Heart right ventricle (tissue), 16 donors: ENCODE measurements around the gene FZD8. TPM values are rescaled to one million over a fixed set of nuclear protein-coding genes. Genes with fewer than 3 reads are reported as not detected.

Source experiments
- ATAC-seq, 8 donors: fragments of 200-7000 bp; cut with Tn5 transposase; one replicate each; pipeline ENCODE4 v1.9.1; 2020; ENCODE audit warnings: mild to moderate bottlenecking in 8 of 8, moderate library complexity in 8 of 8, moderate number of reproducible peaks in 1 of 8
- DNase-seq, 2 donors: peaks; one replicate each; pipeline ENCODE4 v3.0.0-alpha.2; 2020
- H3K27ac ChIP-seq, 10 donors: fragments of 200-600 bp; sonication (generic) in 2 of 10; one replicate each; pipeline versions ENCODE4 v1.5.0 to v1.8.0; 2020 to 2022; ENCODE audit warnings: mild to moderate bottlenecking in 3 of 10
- H3K27me3 ChIP-seq, 7 donors: fragments of 200-600 bp; one replicate each; pipeline ENCODE4 v1.8.0; 2021 to 2022; ENCODE audit warnings: mild to moderate bottlenecking in 2 of 7
- H3K36me3 ChIP-seq, 9 donors: fragments of 200-600 bp; sonication (generic) in 1 of 9; one replicate each; pipeline versions ENCODE4 v1.5.0 to v1.8.0; 2020 to 2022; ENCODE audit warnings: mild to moderate bottlenecking in 2 of 9
- H3K4me1 ChIP-seq, 9 donors: fragments of 200-600 bp; sonication (generic) in 1 of 9; one replicate each; pipeline versions ENCODE4 v1.5.0 to v1.8.0; 2020 to 2022; ENCODE audit warnings: mild to moderate bottlenecking in 4 of 9
- H3K4me3 ChIP-seq, 10 donors: fragments of 200-600 bp; sonication (generic) in 2 of 10; one replicate each; pipeline versions ENCODE4 v1.5.0 to v1.8.0; 2020 to 2022; ENCODE audit warnings: mild to moderate bottlenecking in 7 of 10, moderate library complexity in 2 of 10
- H3K9me3 ChIP-seq, 11 donors: fragments of 200-600 bp in 10 of 11; sonication (generic) in 2 of 11; one replicate each; pipeline versions ENCODE4 v1.5.0 to v1.8.0; 2013 to 2022; ENCODE audit warnings: mild to moderate bottlenecking in 2 of 11, control low read depth in 1 of 11, moderate library complexity in 1 of 11
- WGBS, 2 donors: extraction: QIAGEN DNeasy Blood & Tissue Kit; methylation state at CpG; one replicate each; pipeline ENCODE4 v1.1.7; 2013; ENCODE audit warnings: inconsistent platforms in 1 of 2; 5-methylcytosine and 5-hydroxymethylcytosine counted together
- intact Hi-C, 10 donors: fragments of 100-400 bp; cut with DNase I; formaldehyde crosslinking; loops; one replicate each; pipeline versions ENCODE4 v1.11.1 to v1.14.2; 2022
- polyA plus RNA-seq, 2 donors: library from polyadenylated mRNA; stranded (reverse); fragments of 200-250 nt; gene quantifications; one replicate each; pipeline ENCODE4 v1.2.3, GENCODE V29; 2013
- total RNA-seq, 10 donors: library from RNA; stranded (reverse); fragmentation: NEBNext Ultra II Directional in 3 of 10; extraction: Animal tissue kit (Norgen Biotek cat#: 25700) in 3 of 10; gene quantifications; one replicate each; pipeline versions ENCODE4 v1.2.1 to v1.2.4, GENCODE V29; 2021 to 2023
- TF ChIP-seq, protein P1 (sequence below), 9 donors: fragments of 200-600 bp; sonication (generic) in 2 of 9; IDR thresholded peaks; one replicate each; pipeline versions ENCODE4 v1.5.0 to v1.8.0; 2021 to 2022; ENCODE audit warnings: antibody characterized with exemption in 9 of 9, mild to moderate bottlenecking in 5 of 9, moderate library complexity in 1 of 9
- donor health status: Arrhythmogenic right ventricular cardiomyopathy.
- donor health status: ischemic (EF 13 %, LVEDD 7.1; RV severe dilation, severe dysfunction).
- donor health status: healthy with polysubstance abuse.
- donor health status: DM: no; HTN: yes; CAD: no.
- donor health status: DM: no; HTN: no; CAD: no.
- donor health status: ischemic (EF 25% LVEDD 6.9; RV normal size, moderate dysfunction).
- donor health status: ischemic (EF 25% LVEDD 5.7; RV mildly dilated, moderate dysfunction).
- donor health status: healthy.
- donor health status: DM: yes; HTN: yes; CAD: no.
- donor health status: Ischemic cardiomyopathy.
- donor health status: ischemic (EF 35%, LVEDD 5.7; RV mildly dilated, moderate dysfunction).
- donor health status: nonischemic (EF 11% LVEDD 7.7; RV severe dilation, severe dysfunction).
- donor health status: DM: yes; HTN: yes; CAD: no.
- donor health status: PGD.
- donor health status: ischemic (EF 29% LVEDD 5.4; RV normal size, mild dysfunction).
- donor health status: nonischemic (EF 23%, LVEDD 6.1; RV moderate dilation, normal function).

The FZD8 gene
- total and polyA plus RNA-seq, 12 donors: 1.7 to 19.5 (median 5.9) TPM

DNA sequence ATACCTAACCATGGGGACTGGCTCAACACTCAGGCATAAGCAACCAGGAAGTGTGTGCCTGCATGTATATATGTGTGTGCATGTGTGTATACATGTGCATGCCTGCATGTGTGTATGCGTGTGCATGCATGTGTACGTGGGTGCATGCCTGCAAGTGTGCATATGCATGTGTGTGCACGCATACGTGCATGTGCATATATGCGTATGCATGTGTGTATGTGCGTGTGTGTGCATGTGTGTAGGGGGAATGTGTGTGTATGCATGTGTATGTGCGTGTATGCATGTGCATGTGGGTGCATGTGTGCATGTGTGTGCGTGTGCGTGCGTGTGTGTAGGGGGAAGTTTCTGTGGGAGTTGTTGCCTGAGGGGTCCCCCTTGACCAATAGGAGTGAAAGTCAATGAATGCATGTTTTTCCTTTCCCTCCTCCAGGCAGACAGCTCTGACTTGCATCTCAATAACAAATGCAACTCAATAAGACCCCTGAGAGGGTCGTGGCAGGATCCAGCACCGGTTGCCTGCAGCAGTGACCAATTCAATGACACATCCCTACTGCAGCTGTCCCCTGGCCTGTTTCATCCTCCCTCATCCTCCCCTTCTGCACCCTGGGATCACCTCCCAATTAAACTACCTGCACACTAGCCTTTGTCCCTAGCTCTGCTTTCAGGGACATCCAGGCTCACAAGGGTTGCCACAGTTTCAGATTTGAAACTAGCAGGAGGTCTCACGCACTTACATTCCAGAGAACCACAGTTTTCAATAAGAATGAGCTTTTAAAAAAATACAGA is 27.0 kb upstream of the FZD8 start:
- no peaks in the 10 kb centered on the region for H3K4me1 ChIP-seq
- ATAC-seq (no peak), DNase-seq (no peak)
- TF ChIP-seq, protein P1, sequence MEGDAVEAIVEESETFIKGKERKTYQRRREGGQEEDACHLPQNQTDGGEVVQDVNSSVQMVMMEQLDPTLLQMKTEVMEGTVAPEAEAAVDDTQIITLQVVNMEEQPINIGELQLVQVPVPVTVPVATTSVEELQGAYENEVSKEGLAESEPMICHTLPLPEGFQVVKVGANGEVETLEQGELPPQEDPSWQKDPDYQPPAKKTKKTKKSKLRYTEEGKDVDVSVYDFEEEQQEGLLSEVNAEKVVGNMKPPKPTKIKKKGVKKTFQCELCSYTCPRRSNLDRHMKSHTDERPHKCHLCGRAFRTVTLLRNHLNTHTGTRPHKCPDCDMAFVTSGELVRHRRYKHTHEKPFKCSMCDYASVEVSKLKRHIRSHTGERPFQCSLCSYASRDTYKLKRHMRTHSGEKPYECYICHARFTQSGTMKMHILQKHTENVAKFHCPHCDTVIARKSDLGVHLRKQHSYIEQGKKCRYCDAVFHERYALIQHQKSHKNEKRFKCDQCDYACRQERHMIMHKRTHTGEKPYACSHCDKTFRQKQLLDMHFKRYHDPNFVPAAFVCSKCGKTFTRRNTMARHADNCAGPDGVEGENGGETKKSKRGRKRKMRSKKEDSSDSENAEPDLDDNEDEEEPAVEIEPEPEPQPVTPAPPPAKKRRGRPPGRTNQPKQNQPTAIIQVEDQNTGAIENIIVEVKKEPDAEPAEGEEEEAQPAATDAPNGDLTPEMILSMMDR (IDR thresholded peaks at IDR 0.05): no peak
- no peak overlapping the region for H3K27ac ChIP-seq
- no peak overlapping the region for H3K4me3 ChIP-seq
- no peaks in the 10 kb centered on the region for H3K36me3 ChIP-seq
- WGBS, 2 donors: 83 to 84% methylated on average over 13 of the region's 13 CpGs
- H3K9me3 ChIP-seq: peaks cover 0 to 3% (median 0%) of the 10 kb centered on the region in 11 donors
- intact Hi-C loops: no loop called here
- no peaks in the 10 kb centered on the region for H3K27me3 ChIP-seq

- TF ChIP-seq, protein P1 (IDR thresholded peaks at IDR 0.05): no peak
- ATAC-seq (no peak), DNase-seq (no peak)
- H3K9me3 ChIP-seq: no peaks in the 10 kb centered on the region
- H3K36me3 ChIP-seq: no peaks in the 10 kb centered on the region
- no peaks in the 10 kb centered on the region for H3K4me1 ChIP-seq
- H3K4me3 ChIP-seq: no peak overlapping the region
- intact Hi-C loops: no loop called here
- H3K27ac ChIP-seq: no peak overlapping the region
- no peaks in the 10 kb centered on the region for H3K27me3 ChIP-seq
- WGBS, 2 donors: 96% methylated on average over 9 of the region's 9 CpGs
These were observed 25.9 kb upstream of the FZD8 start for GRCh38 chr10:35667971-35668370.

DNA sequence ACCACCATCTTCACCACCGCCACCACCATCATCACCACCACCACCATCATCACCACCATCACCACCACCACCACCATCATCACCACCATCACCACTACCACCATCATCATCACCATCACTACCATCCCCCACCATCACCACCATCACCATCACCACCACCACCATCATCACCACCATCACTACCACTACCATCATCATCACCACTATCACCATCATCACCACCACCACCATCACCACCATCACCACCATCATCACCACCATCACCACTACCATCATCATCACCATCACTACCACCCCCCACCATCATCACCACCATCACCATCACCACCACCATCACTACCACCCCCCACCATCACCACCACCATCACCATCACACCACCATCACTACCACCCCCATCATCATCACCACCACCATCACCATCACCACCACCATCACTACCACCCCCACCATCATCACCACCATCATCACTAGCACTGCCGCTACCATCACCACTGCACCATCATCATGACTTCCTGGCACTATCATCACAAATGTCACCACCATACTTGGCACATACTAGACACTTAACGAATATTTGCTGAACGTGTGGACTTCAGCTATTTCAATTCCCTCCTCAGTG is 25.3 kb upstream of the FZD8 start:
- WGBS, 2 donors: 84 to 89% methylated on average over 4 of the region's 4 CpGs
- intact Hi-C loops: no loop called here

GRCh38 chr10:35661236-35661635 is 19.1 kb upstream of the FZD8 start:
- Histone ChIP-seq H3K4me1 (no peaks in the 10 kb centered on the region), H3K27ac (no peak overlapping the region), H3K27me3 (peaks cover 0 to 3% (median 0%) of the 10 kb centered on the region in 7 donors), H3K36me3 (no peaks in the 10 kb centered on the region), H3K9me3 (peaks cover 0 to 7% (median 0%) of the 10 kb centered on the region in 11 donors), H3K4me3 (no peak overlapping the region)
- DNase-seq (no peak), ATAC-seq (no peak)
- TF ChIP-seq, protein P1 (IDR thresholded peaks at IDR 0.05): no peak
- WGBS, 2 donors: 78 to 88% methylated on average over 2 of the region's 2 CpGs
- intact Hi-C loops: no loop called here

More for the DNA sequence above, 25.3 kb upstream of the FZD8 start:
- no peak for DNase-seq
- Histone ChIP-seq H3K4me3 (no peak overlapping the region), H3K36me3 (no peaks in the 10 kb centered on the region), H3K9me3 (no peaks in the 10 kb centered on the region), H3K27ac (no peak overlapping the region), H3K4me1 (no peaks in the 10 kb centered on the region), H3K27me3 (peaks cover 0 to under 1% (median 0%) of the 10 kb centered on the region in 7 donors)
- TF ChIP-seq, protein P1 (IDR thresholded peaks at IDR 0.05): no peak
- ATAC-seq: no peak
